DMS114 treated with DMSO at 0.1 percent for 48 hours (cell line): ENCODE measurements around the gene NSD1.
"Not testable (repeated sequence)": the region's sequence is repeated elsewhere in the genome, so short reads cannot be mapped to it uniquely, and the experiment has no call there.

Experiments
- DNase-seq: peaks from one replicate; lab custom pipeline; 2025; ENCODE audit not compliant: unreplicated experiment; lab: John Stamatoyannopoulos, UW

The NSD1 gene

DNA sequence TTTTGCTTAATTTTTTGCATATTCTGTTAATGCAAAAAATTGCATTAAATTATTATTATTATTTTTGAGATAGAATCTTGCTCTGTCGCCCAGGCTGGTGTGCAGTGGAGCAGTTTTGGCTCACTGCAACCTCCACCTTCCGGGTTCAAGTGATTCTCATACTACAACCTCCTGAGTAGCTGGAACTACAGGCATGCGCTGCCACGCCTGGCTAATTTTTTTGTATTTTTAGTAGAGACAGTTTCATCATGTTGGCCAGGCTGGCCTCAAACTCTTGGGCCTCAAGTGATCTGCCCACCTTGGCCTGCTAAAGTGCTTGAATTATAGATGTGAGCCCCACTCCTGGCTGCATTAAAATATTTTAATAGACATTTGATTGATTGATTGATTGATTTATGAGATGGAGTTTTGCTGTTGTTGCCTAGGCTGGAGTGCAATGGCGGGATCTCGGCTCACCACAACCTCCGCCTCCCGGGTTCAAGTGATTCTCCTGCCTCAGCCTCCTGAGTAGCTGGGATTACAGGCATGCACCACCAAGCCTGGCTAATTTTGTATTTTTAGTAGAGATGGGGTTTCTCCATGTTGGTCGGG is 44.4 kb downstream of the NSD1 start:
- DNase-seq = not testable (repeated sequence)

DNA sequence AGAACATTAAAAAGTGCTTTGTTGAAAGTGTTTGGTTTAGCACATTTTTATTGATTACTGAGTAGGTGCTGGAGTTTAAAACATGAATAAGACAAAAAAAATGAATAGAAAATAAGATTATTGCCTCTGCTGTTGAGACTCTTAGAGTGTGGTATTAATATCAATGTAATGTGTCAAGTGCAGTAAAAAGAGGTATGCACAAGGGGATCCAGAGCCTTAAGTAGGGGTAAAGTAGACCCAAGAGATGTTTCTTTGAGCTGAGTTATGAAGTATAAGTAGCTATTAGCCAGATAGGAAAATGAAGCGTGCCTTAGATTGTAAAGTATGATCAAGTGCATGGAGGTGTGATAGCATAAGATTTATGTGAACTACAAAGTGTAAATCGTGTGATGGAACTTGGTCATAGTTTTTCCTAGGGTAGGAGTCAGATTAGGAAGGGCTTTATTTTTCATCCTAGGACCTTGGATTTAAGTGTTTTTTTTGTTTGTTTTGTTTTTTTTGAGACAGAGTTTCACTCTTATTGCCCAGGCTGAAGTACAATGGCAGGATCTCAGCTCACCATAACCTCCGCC is 45.2 kb downstream of the NSD1 start:
- no peak for DNase-seq

DNA sequence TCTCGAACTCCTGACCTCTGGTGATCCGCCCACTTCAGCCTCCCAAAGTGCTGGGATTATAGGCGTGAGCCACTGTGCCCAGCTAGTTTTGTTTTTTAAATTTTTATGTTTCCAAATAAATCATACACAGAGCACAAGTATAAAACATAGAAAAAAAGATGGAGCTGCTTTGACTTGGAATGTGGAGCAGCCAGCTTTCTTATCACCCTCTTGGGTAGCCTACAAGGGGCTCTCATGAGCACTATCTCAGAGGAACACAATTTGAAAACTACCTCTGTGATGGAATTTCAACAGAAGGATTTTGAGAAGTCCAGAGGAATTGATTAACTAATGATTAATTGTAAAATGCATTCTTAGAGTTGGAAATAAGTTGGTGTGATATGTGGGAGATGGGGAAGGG is 45.9 kb downstream of the NSD1 start:
- no peak for DNase-seq

DNA sequence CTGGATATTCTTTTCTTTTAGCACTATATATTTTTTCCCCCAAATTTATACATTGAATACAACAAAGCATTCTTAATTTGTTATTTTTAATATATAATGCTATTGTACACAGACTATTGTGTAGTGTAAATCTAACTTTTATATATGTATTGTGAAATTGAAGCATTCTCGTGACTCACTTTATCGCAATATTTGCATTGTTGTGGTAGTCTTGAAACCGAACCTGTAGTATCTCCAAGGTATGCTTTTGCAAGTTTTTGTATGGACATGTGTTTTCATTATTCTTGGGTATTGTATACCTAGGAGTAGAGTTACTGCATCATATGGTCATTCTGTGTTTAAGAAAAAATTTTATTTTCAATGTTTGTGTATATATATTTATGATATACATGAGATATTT is 49.6 kb downstream of the NSD1 start:
- DNase-seq = no peak

DNA sequence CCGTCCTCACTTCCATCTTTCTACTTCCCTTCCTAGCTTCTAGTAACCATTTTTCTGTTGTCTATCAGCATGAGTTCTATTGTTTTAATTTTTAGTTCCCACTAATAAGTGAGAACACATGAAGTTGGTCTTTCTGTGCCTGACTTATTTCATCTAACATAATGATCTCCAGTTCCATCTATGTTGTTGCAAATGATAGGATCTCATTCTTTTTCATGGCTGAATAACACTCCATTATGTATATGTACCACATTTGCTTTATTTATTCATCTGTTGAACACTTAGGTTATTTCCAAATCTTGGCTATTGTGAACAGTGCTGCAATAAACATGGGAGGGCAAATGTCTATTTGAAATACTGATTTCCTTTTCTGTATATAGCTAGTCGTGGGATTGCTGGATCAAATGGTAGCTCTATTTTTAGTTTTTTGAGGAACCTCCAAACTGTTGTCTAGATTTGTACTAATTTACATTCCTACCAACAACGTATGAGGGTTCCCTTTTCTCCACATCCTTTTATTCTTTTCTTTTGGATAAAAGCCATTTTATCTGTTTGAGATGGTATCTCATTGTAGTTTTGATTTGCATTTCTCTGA is 50.3 kb downstream of the NSD1 start:
- DNase-seq = no peak

DNA sequence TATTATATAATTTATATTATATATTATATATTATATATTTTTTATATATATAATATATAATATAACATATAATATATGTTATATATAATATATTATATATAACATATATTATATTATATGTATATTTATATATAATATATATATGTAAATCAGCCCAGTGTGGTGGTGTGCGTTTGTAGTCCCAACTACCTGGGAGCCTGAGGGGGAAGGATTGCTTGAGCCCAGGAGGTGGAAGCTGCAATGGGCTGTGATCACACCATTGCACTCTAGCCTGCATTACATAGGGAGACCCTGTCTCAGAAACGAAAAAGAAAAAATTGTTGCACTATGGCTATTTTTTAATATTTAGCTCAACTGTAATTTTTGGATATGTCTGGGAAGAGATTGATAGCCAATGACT is 52.4 kb downstream of the NSD1 start:
- DNase-seq = no peak

DNA sequence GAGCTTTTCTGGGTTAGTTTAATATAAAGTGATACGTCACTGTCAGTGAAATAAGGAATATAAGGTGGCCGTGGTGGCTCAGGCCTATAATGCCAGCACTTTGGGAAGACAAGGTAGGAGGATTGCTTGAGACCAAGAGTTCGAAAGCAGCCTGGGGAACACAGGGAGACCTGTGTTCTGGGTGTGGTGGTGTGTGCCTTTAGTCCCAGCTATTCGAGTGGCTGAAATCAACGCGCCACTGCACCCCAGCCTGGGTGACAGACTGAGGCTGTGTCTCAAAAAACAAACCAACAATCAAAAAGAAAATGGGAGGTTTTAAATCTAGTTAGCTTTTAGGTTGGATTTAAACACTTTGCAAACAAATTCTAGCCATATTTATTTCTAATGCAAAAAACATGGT is 53.1 kb downstream of the NSD1 start:
- DNase-seq = no peak

DNA sequence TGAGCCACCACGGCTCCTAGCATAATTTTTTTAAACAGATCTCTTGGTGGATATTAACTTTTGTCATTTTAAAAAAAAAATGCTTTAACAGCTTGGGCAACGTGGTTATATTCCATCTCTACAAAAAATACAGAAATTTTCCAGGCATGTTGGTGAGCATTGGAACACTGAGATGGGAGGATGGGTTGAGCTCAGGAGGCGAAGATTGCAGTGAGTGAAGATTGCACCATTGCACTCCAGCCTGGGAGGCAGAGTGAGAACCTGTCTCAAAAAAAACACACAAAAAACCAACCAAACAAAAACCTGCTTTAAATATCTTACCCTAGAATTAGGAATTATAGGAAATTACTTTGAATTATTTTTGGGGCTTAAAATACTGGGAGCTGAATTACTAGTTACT is 55.2 kb downstream of the NSD1 start:
- no peak for DNase-seq

DNA sequence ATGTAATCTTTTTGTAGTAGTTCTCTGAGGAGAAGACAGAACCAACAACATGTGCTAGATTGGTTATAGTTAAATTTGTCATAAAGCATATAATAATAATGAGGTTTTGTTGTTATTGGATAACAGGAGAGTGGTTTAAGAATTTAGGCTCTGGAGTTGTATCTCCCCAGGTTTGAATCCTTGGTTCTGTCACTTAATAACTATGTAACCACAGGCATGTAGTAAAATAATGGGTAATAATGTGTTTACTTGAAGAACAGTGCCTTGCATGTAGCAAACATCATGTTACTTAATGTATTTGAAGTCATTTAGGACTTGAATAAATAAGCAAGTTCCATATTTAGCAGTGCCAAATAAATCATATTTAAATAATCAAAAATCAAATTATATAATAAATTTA is 55.8 kb downstream of the NSD1 start:
- no peak for DNase-seq

DNA sequence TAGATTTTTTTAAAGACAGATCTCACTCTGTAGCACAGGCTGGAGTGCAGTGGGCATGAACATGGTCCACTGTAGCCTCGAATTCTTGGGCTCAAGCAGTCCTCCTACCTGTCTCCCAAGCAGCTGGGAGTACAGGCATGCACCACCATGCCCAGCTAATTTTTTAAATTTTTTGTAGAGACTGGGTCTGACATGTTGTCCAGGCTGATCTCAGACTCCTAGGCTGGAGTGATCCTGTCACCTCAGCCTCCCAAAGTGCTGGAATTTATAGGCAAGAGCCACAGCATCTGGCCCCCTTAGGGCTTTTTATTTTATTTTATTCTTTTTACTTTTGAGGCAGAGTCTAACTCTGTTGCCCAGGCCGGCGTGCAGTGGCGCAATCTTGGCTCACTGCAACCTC is 56.4 kb downstream of the NSD1 start:
- DNase-seq = no peak

DNA sequence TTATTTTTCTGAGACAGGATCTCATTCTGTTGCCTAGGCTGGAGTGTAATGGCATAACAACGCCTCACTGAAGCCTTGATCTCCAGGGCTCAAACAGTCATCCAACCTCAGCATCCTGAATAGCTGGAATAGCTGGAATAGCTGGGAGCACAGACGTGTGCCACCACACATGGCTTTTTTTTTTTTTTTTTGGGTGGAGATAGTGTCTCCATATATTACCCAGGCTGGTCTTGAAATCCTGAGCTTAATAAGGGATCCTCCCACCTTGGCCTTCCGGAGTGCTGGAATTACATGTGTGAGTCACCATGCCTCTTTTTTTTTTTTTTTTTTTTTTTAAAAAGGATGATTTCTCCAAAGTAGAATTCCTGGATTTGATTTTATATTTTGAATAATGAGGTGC is 60.7 kb downstream of the NSD1 start:
- DNase-seq = no peak

DNA sequence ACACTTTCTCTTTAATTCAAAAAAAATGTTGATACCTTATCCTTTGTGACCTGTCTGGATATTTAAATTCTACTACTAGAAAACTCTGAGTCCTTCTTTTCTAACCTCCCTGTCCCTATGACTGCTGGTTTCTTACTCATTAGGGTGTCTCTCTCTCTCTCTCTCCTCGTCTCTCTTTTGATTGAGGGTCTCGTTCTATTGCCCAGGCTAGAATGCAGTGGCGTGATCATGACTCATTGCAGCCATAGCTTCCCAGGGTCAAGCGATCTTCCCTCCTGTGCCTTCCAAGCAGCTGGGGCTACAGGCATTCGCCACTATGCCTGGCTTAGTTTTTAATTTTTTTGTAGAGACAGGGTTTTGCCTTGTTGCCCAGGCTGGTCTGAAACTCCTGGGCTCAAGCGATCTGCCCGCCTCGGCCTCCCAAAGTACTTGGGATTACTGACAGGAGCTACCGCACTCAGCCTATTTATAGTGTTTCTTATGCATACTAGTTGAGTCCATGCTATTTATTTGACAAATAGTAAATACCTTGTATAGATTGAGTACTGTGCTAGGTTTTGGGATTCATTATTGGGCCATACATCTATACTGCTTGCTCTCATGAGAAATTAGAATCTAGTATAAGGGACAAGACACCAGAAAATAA is 61.9 kb downstream of the NSD1 start:
- DNase-seq = no peak

DNA sequence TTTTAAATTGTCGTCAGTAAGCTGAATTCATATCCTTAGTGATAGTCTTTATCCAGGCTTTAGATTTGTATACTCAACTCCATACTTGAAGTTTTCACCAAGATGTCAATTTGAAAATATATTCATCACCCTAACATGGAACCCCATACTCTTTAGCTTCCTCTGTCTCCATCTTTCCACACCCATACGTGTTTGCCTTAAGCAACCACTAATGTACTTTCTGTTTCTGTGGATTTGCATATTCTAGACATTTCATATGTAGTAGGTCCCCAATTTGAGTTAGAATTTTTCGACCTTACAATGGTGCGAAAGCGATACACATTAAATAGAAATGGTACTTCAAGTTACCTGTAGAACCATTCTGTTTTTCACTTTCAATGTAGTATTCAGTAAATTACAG is 65.2 kb downstream of the NSD1 start:
- no peak for DNase-seq

DNA sequence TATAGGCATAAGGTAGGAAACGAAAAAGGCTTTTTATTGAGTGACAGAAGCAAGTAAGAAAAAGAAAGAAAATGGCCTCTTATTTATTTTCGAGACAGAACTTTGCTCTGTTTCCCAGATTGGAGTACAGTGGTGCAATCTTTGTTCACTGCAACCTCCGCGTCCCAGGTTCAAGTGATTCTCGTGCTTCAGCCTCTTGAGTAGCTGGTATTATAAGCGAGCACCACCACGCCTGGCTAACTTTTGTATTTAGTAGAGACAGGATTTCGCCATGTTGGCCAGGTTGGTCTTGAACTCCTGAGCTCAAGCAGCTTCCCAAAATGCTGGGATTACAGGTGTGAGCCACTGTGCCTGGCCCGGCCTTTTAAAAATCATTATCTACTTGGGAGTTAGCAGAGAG is 70.7 kb downstream of the NSD1 start:
- DNase-seq = no peak

DNA sequence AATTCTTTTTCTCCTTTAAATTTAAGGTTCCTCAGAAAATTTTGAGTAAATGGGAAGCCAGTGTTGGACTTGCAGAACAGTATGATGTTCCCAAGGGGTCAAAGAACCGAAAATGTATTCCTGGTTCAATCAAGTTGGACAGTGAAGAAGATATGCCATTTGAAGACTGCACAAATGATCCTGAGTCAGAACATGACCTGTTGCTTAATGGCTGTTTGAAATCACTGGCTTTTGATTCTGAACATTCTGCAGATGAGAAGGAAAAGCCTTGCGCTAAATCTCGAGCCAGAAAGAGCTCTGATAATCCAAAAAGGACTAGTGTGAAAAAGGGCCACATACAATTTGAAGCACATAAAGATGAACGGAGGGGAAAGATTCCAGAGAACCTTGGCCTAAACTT is 76.0 kb downstream of the NSD1 start:
- DNase-seq = no peak

DNA sequence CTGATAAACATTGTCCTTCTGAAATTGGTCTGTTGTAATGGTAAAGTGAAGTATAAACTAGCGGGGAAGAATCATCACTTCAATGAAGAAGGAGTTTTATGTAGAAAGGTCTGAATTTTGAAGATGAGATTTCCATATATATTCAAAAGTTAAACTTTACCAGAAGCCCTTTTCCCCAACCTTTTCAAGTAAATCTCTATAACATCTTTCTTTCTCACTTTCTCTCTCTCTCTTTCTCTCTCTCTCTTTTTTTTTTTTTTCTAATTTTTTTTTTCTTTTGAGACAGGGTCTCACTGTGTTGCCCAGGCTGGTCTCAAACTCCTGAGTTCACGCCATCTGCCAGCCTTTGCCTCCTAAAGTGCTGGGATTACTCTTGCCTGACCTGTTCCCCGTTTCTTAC is 78.7 kb downstream of the NSD1 start:
- DNase-seq = no peak

DNA sequence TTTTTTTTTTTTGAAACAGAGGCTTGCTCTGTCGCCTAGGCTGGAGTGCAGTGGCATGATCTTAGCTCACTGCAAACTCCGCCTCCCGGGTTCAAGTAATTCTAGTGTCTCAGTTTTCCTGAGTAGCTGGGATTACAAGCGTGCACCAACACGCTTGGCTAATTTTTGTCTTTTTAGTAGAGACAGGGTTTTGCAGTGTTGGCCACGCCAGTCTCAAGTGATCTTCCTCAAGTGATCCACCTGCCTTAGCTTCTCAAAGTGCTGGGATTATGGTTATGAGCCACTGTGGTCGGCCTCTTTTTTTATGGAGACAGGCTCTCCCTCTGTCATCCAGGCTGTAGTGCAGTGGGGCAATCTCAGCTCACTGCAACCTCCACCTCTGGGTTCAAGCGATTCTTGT is 87.0 kb downstream of the NSD1 start:
- no peak for DNase-seq

DNA sequence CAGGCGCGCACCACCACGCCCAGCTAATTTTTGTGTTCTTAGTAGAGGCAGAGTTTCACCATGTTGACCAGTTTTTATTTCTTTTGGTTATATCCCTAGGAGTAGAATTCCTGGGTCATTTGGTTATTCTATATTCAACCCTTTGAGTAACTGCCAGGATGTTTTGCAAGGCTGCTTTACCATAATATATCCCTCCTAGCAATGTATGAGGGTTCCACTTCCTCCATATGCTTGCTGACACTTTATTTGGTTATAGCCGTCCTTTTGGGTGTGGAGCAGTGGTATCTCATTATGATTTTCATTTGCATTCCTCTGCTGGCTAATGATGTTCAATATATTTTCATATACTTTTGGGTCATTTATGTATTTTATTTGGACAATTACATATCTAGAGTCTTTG is 88.7 kb downstream of the NSD1 start:
- no peak for DNase-seq

DNA sequence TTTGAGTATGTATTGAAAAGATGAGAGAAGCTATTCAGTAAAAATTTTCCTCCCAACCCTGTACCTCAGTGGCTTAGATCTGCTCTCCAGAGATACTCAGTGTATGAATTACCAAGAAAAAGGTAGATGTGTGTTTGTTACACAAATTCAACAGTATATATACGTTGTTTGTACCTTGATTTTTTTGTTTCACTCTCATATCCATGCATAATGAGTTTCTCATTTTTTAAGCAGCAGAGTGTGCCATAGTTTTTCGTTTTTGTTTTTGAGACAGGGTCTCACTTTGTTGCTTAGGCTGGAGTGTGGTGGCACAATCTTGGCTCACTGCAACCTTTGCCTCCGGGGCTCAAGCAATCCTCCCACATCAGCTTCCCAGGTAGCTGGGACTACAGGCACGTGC is 92.2 kb downstream of the NSD1 start:
- no peak for DNase-seq

DNA sequence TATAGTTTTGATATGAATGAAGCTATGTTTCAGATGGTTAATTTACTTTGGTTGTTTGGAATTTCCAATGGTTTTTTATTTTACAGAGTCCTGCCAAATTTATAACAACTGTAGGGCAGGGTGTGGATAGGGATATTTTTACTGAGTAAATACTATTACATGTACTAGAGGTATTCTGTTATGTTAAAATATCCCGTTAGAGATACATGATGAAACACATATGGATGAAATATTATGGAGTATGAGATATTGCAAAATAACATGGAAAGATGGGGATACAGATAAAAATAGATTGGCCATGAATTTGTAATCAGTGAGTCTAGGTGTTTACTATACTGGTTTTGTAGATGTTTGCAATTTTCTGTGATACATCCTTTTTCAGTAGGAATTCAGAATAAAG is 93.3 kb downstream of the NSD1 start:
- DNase-seq = no peak

DNA sequence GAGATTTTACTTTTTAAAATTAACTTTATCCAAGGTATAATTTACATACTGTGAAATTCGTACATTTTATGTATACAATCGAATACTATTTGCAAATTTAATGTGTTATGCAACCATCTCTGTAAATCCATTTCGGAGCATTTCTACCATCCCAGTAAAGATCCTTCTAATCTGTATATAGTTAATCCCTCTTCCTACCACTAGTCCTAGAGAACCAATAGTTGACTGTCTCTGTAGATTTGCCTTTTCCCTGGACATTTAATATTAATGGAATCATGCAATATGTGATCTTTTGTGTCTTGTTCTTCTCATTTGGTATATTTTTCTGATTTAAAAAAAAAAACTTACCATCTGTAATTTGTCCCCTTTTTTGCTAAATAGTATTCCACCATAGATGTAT is 95.2 kb downstream of the NSD1 start:
- no peak for DNase-seq

DNA sequence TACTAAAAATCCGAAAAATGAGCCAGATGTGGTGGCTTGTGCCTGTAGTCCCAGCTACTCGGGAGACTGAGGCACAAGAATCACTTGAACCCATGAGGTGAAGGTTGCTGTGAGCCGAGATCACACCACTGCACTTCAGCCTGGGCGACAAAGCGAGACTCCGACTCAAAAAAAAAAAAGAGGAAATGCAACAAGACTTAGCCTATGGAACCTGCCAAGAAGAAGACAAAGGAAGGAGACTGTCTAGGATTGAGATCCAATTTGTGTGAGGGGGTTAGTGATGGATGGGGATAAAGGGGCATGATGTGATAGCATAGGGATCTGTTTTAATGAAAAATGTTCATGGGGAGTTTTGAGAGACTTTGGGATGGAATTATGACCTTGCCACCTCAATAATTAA is 97.1 kb downstream of the NSD1 start:
- no peak for DNase-seq
